NCI-H187 (cell line): Measurements from ENCODE around the gene RXFP1.
"Not testable (repeated sequence)": the region's sequence is repeated elsewhere in the genome, so short reads cannot be mapped to it uniquely, and the experiment has no call there.

Experiments
- DNase-seq, 2 experiments: peaks; one replicate each; lab custom pipeline; 2025; lab: John Stamatoyannopoulos, UW

The RXFP1 gene

GRCh38 chr4:158617956-158618355, 96.3 kb downstream of the RXFP1 start:
- no peak for DNase-seq

GRCh38 chr4:158621729-158622128, 100.0 kb downstream of the RXFP1 start:
- no peak for DNase-seq

- no peak for DNase-seq
These were observed 100.6 kb downstream of the RXFP1 start for GRCh38 chr4:158622251-158622650.

GRCh38 chr4:158624889-158625478, 103.3 kb downstream of the RXFP1 start:
- no peak for DNase-seq

GRCh38 chr4:158625544-158625943, 103.9 kb downstream of the RXFP1 start:
- no peak for DNase-seq

- DNase-seq = no peak
These were observed 109.2 kb downstream of the RXFP1 start for GRCh38 chr4:158630893-158631292.

- DNase-seq = no peak
These were observed 114.9 kb downstream of the RXFP1 start for GRCh38 chr4:158636619-158637018.

GRCh38 chr4:158644356-158644755, 122.7 kb downstream of the RXFP1 start:
- no peak for DNase-seq

- DNase-seq = no peak
These were observed 123.1 kb downstream of the RXFP1 start for GRCh38 chr4:158644760-158645159.

- DNase-seq = no peak
These were observed 127.5 kb downstream of the RXFP1 start for GRCh38 chr4:158649111-158649680.

- DNase-seq = no peak
These were observed 131.2 kb downstream of the RXFP1 start for GRCh38 chr4:158652920-158653319.

GRCh38 chr4:158656439-158656838, 134.8 kb downstream of the RXFP1 start:
- DNase-seq = no peak

GRCh38 chr4:158657291-158657690, 135.6 kb downstream of the RXFP1 start:
- DNase-seq = no peak

- DNase-seq = not testable (repeated sequence)
These were observed 141.6 kb downstream of the RXFP1 start for GRCh38 chr4:158663255-158663654.

- not testable (repeated sequence) for DNase-seq
These were observed 142.3 kb downstream of the RXFP1 start for GRCh38 chr4:158663707-158664625.

- no peak for DNase-seq
These were observed 143.1 kb downstream of the RXFP1 start for GRCh38 chr4:158664806-158665205.

- no peak for DNase-seq
These were observed 145.2 kb downstream of the RXFP1 start for GRCh38 chr4:158666892-158667291.

GRCh38 chr4:158667651-158668198, 146.0 kb downstream of the RXFP1 start:
- DNase-seq = no peak

- no peak for DNase-seq
These were observed 147.6 kb downstream of the RXFP1 start for GRCh38 chr4:158669310-158669709.

GRCh38 chr4:158670975-158671664, 149.4 kb downstream of the RXFP1 start:
- DNase-seq = peak; percentile 0 to 22

- no peak for DNase-seq
These were observed 149.9 kb downstream of the RXFP1 start, which contains the start of gene C4orf46 for GRCh38 chr4:158671665-158671914. TSS of gene C4orf46 (minus strand) at chr4:158671887. CDS start at chr4:158671801, 86 bp downstream.
